Kidney (tissue), 14 donors: ENCODE measurements around the gene BTD. TPM values are rescaled to one million over a fixed set of nuclear protein-coding genes. Genes with fewer than 3 reads are reported as not detected.
A peak's percentile ranks its signal among the peaks of the same experiment; 100 is the strongest.

Experiments
- DNase-seq, 5 donors: peaks; one replicate each; pipeline ENCODE4 v3.0.0-alpha.2; 2013 to 2020
- FAIRE-seq: peaks from 2 replicates; lab custom pipeline; 2012; peaks lifted over from hg19 to GRCh38; lab: Jason Lieb, UNC
- H3K27ac ChIP-seq, 2 donors: one replicate each; pipeline ENCODE4 v1.7.0; 2013; ENCODE audit warnings: low read depth in 2 of 2, low read length in 2 of 2, inconsistent platforms in 1 of 2
- H3K27me3 ChIP-seq: one replicate; pipeline ENCODE4 v1.7.1; 2013; ENCODE audit warnings: low read length, inconsistent platforms; ENCODE audit not compliant: control insufficient read depth, insufficient read depth
- H3K36me3 ChIP-seq, 3 donors: one replicate each; pipeline versions ENCODE4 v1.7.0 to v1.7.1; 2013; ENCODE audit warnings: low read length in 3 of 3, control low read depth in 1 of 3, inconsistent platforms in 1 of 3; ENCODE audit not compliant: insufficient read depth in 3 of 3, control insufficient read depth in 2 of 3
- H3K4me1 ChIP-seq, 3 donors: one replicate each; pipeline versions ENCODE4 v1.7.0 to v1.7.1; 2013; ENCODE audit warnings: low read length in 3 of 3, inconsistent platforms in 1 of 3, low read depth in 1 of 3; ENCODE audit not compliant: control insufficient read depth in 2 of 3, insufficient read depth in 2 of 3
- H3K4me3 ChIP-seq, 3 donors: one replicate each; pipeline versions ENCODE4 v1.7.0 to v1.8.1; 2013; ENCODE audit warnings: low read length in 3 of 3, control low read depth in 1 of 3, inconsistent platforms in 1 of 3
- H3K9ac ChIP-seq, 3 donors: one replicate each; pipeline versions ENCODE4 v1.7.0 to v1.7.1; 2013; ENCODE audit warnings: low read length in 3 of 3, control low read depth in 1 of 3, inconsistent platforms in 1 of 3
- H3K9me3 ChIP-seq, 3 donors: one replicate each; pipeline versions ENCODE4 v1.7.0 to v1.7.1; 2013; ENCODE audit warnings: low read length in 3 of 3, control low read depth in 1 of 3, inconsistent platforms in 1 of 3; ENCODE audit not compliant: control insufficient read depth in 2 of 3, insufficient read depth in 1 of 3
- CTCF ChIP-seq: IDR thresholded peaks from 3 replicates; pipeline ENCODE4 v1.5.1; 2012; ENCODE audit warnings: mild to moderate bottlenecking, moderate library complexity, borderline replicate concordance; ENCODE audit not compliant: insufficient read depth; ENCODE audit errors: extremely low read depth
- intact Hi-C: fragments of 100-400 bp; cut with DNase I; formaldehyde crosslinking; loops from one replicate; pipeline ENCODE4 v1.11.1; 2022
- polyA plus RNA-seq: library from polyadenylated mRNA; stranded (reverse); fragments of 350-450 nt; fragmentation: Illumina TruSeq; extraction: RNeasy Lipid Tissue Mini Kit (QIAGEN cat#74804); gene quantifications from one replicate; pipeline ENCODE4 v1.2.3, GENCODE V29; 2014; ENCODE audit warnings: low read depth, low replicate concordance; ENCODE audit not compliant: insufficient read depth
- total RNA-seq: library from RNA; stranded (reverse); fragmentation: NEBNext Ultra II Directional; extraction: Animal tissue kit (Norgen Biotek cat#: 25700); gene quantifications from one replicate; pipeline ENCODE4 v1.2.1, GENCODE V29; 2021
- donor health status: control.
- donor health status: control.
- donor health status: control.
- donor health status: control.
- donor health status: control.
- donor health status: DM: yes; HTN: yes; CAD: no.
- donor health status: Normal renal cell carcinoma (clear cell type).

BTD gene
- total and polyA plus RNA-seq, 2 donors from 2014 or later, result 22.7 to 37.2 TPM

- Histone ChIP-seq H3K27ac (no peak overlapping the region), H3K4me3 (no peak overlapping the region), H3K9ac (no peak overlapping the region), H3K4me1 (peaks cover 0 to 11% (median 10%) of the 10 kb centered on the region in 3 donors), H3K36me3 (peaks cover 0 to 5% (median 0%) of the 10 kb centered on the region in 3 donors), H3K9me3 (no peaks in the 10 kb centered on the region), H3K27me3 (no peaks in the 10 kb centered on the region)
- DNase-seq, result peak in 4 of 5 donors; percentile 62 to 85 (median 77)
- no peak for TF ChIP-seq CTCF
- FAIRE-seq, result no peak
- intact Hi-C loops, result loop anchor here (10.0 kb wide), 1 partner anchor 170 kb away; no protein-coding TSS in a partner anchor
Measured at GRCh38 chr3:15635121-15635661, 33.6 kb downstream of the BTD start.

- H3K9ac ChIP-seq, result no peak overlapping the region
- intact Hi-C loops, result loop anchor here (10.0 kb wide), 1 partner anchor 169 kb away; no protein-coding TSS in a partner anchor
- peaks cover 0 to 6% (median 6%) of the 10 kb centered on the region in 3 donors for H3K4me1 ChIP-seq
- H3K36me3 ChIP-seq, result peaks cover 0 to 5% (median 0%) of the 10 kb centered on the region in 3 donors
- no peak for FAIRE-seq
- H3K9me3 ChIP-seq, result no peaks in the 10 kb centered on the region
- DNase-seq, result peak in 3 of 5 donors; percentile 25 to 77 (median 55)
- peak overlapping the region in 1 of 3 donors; percentile 16 for H3K4me3 ChIP-seq
- peak overlapping the region; percentile 35 to 65 for H3K27ac ChIP-seq
- no peaks in the 10 kb centered on the region for H3K27me3 ChIP-seq
- no peak for TF ChIP-seq CTCF
Measured at GRCh38 chr3:15636028-15636709, 34.6 kb downstream of the BTD start.

GRCh38 chr3:15637131-15637951 is 35.8 kb downstream of the BTD start:
- intact Hi-C loops, result loop anchor here (10.0 kb wide), 1 partner anchor 167 kb away; no protein-coding TSS in a partner anchor

More at GRCh38 chr3:15637131-15637951, 35.8 kb downstream of the BTD start:
- TF ChIP-seq CTCF, result no peak
- no peak overlapping the region for H3K27ac ChIP-seq
- peak overlapping the region in 1 of 3 donors; percentile 22 for H3K9ac ChIP-seq
- DNase-seq, result no peak
- H3K36me3 ChIP-seq, result peaks cover 0 to 5% (median 2%) of the 10 kb centered on the region in 3 donors
- no peak for FAIRE-seq
- H3K4me1 ChIP-seq, result peaks cover 0 to 6% (median 6%) of the 10 kb centered on the region in 3 donors
- no peaks in the 10 kb centered on the region for H3K9me3 ChIP-seq
- no peak overlapping the region for H3K4me3 ChIP-seq
- no peaks in the 10 kb centered on the region for H3K27me3 ChIP-seq
